PC-9 (cell line): ENCODE data around the gene ECHDC1.

ENCODE experiments used
- EZH2 ChIP-seq: fragments of 200-600 bp; sonication (generic); IDR thresholded peaks from 2 replicates; pipeline ENCODE4 v1.8.0; 2017; ENCODE audit warnings: antibody characterized with exemption, low read depth
- TF ChIP-seq, protein P1 (sequence below): fragments of 200-600 bp; sonication (generic); conservative IDR thresholded peaks from 2 replicates; pipeline ENCODE4 v1.6.1; 2017; ENCODE audit warnings: mixed run types, antibody characterized with exemption, mild to moderate bottlenecking, moderate library complexity

DNA sequence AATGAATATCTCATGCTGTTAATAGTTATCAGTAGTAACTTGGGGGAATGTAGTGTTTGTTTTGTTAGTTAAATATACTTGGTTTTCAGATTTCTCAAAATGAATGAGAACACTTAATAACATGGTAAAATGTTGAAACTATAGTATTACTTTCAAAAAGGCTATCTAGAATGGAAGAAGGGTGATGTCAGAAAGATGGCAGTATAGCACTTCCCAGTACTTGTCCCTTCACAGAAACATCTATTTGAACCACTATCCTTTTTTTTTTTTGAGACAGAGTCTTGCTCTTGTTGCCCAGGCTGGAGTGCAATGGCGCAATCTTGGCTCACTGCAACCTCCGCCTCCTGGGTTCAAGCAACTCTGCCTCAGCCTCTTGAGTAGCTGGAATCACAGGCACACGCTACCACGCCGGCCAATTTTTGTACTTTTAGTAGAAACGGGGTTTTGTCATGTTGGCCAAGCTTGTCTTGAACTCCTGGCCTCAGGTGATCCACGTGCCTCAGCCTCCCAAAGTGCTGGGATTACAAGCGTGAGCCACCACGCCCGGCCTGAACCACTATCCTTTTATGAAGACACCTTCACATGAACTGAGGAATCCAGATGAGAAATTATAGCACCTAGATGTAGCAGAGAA is 4.7 kb upstream of the ECHDC1 start:
- TF ChIP-seq, protein P1, sequence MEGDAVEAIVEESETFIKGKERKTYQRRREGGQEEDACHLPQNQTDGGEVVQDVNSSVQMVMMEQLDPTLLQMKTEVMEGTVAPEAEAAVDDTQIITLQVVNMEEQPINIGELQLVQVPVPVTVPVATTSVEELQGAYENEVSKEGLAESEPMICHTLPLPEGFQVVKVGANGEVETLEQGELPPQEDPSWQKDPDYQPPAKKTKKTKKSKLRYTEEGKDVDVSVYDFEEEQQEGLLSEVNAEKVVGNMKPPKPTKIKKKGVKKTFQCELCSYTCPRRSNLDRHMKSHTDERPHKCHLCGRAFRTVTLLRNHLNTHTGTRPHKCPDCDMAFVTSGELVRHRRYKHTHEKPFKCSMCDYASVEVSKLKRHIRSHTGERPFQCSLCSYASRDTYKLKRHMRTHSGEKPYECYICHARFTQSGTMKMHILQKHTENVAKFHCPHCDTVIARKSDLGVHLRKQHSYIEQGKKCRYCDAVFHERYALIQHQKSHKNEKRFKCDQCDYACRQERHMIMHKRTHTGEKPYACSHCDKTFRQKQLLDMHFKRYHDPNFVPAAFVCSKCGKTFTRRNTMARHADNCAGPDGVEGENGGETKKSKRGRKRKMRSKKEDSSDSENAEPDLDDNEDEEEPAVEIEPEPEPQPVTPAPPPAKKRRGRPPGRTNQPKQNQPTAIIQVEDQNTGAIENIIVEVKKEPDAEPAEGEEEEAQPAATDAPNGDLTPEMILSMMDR: no peak
- TF ChIP-seq EZH2: no peak
